Measurements from ENCODE around the gene SCN4A.

- TF ChIP-seq CTCF (IDR thresholded peaks at IDR 0.05; ENCODE audit: borderline replicate concordance, extremely low read depth, low read length, poor library complexity, severe bottlenecking) (no peak), EZH2 (IDR thresholded peaks at IDR 0.05; ENCODE audit: borderline replicate concordance, low read depth, low read length, severe bottlenecking) (no peak)
These were observed 29.2 kb upstream of the SCN4A start for GRCh38 chr17:64001763-64002529.

Data from DND-41 (cell line).